Trophoblast cell (in vitro differentiated cells and primary cell): ENCODE data around the gene MAP4K3.

Experiments used
- DNase-seq, 2 donors: peaks; one replicate each; pipeline ENCODE4 v3.0.0-alpha.2; 2016
- H2AFZ ChIP-seq: 2 replicates; pipeline ENCODE4 v1.6.1; 2013; ENCODE audit warnings: low read length, moderate library complexity, mild to moderate bottlenecking; ENCODE audit not compliant: insufficient read depth, poor library complexity
- H2AK5ac ChIP-seq: 2 replicates; pipeline ENCODE4 v1.6.1; 2013; ENCODE audit warnings: mild to moderate bottlenecking, low read length
- H2BK120ac ChIP-seq: 2 replicates; pipeline ENCODE4 v1.6.1; 2013; ENCODE audit warnings: low read length, mild to moderate bottlenecking, moderate library complexity; ENCODE audit not compliant: insufficient read depth, poor library complexity
- H2BK12ac ChIP-seq: 2 replicates; pipeline ENCODE4 v1.6.1; 2013; ENCODE audit warnings: mild to moderate bottlenecking, low read length, moderate library complexity
- H2BK5ac ChIP-seq: 2 replicates; pipeline ENCODE4 v1.6.1; 2013; ENCODE audit warnings: low read length, low read depth, moderate library complexity, mild to moderate bottlenecking; ENCODE audit not compliant: poor library complexity
- H3K14ac ChIP-seq: 2 replicates; pipeline ENCODE4 v1.6.1; 2013; ENCODE audit warnings: mild to moderate bottlenecking, low read length
- H3K18ac ChIP-seq: 2 replicates; pipeline ENCODE4 v1.6.1; 2013; ENCODE audit warnings: mild to moderate bottlenecking, low read length
- H3K23ac ChIP-seq: 2 replicates; pipeline ENCODE4 v1.6.1; 2013; ENCODE audit warnings: low read length
- H3K27ac ChIP-seq: 2 replicates; pipeline ENCODE4 v1.5.1; 2013; ENCODE audit warnings: low read depth, mild to moderate bottlenecking, inconsistent platforms, low read length, moderate library complexity
- H3K27me3 ChIP-seq: 2 replicates; pipeline ENCODE4 v1.6.1; 2013; ENCODE audit warnings: inconsistent platforms, mild to moderate bottlenecking, low read length, moderate library complexity; ENCODE audit not compliant: insufficient read depth
- H3K36me3 ChIP-seq, 2 experiments: 1 replicate in 1 of 2; 2 replicates in 1 of 2; pipeline ENCODE4 v1.6.1; 2013; ENCODE audit warnings: low read length in 2 of 2, mild to moderate bottlenecking in 2 of 2, moderate library complexity in 1 of 2; ENCODE audit not compliant: insufficient read depth in 2 of 2, control insufficient read depth in 1 of 2
- H3K4ac ChIP-seq: 2 replicates; pipeline ENCODE4 v1.6.1; 2013; ENCODE audit warnings: low read depth, mild to moderate bottlenecking, low read length, moderate library complexity
- H3K4me1 ChIP-seq, 2 experiments: 1 replicate in 1 of 2; 2 replicates in 1 of 2; pipeline ENCODE4 v1.6.1; 2013; ENCODE audit warnings: low read length in 2 of 2, mild to moderate bottlenecking in 2 of 2, moderate library complexity in 1 of 2; ENCODE audit not compliant: insufficient read depth in 2 of 2, control insufficient read depth in 1 of 2
- H3K4me2 ChIP-seq: 2 replicates; pipeline ENCODE4 v1.6.1; 2013; ENCODE audit warnings: inconsistent platforms, mild to moderate bottlenecking, low read length, moderate library complexity
- H3K4me3 ChIP-seq: 2 replicates; pipeline ENCODE4 v1.5.1; 2013; ENCODE audit warnings: mild to moderate bottlenecking, low read depth, low read length, inconsistent platforms
- H3K79me1 ChIP-seq: one replicate; pipeline ENCODE4 v1.6.1; 2013; ENCODE audit warnings: low read length
- H3K79me2 ChIP-seq: 2 replicates; pipeline ENCODE4 v1.6.1; 2013; ENCODE audit warnings: low read length, mild to moderate bottlenecking; ENCODE audit not compliant: control insufficient read depth, insufficient read depth, poor library complexity
- H3K9ac ChIP-seq: 2 replicates; pipeline ENCODE4 v1.6.1; 2013; ENCODE audit warnings: mild to moderate bottlenecking, low read length
- H3K9me3 ChIP-seq: 2 replicates; pipeline ENCODE4 v1.6.1; 2013; ENCODE audit warnings: low read depth, mild to moderate bottlenecking, control low read depth, inconsistent platforms, low read length; ENCODE audit not compliant: insufficient read depth
- H4K12ac ChIP-seq: 2 replicates; pipeline ENCODE4 v1.6.1; 2013; ENCODE audit warnings: low read depth, mild to moderate bottlenecking, low read length, moderate library complexity
- H4K8ac ChIP-seq: 2 replicates; pipeline ENCODE4 v1.6.1; 2013; ENCODE audit warnings: low read depth, mild to moderate bottlenecking, low read length, moderate library complexity
- H4K91ac ChIP-seq: one replicate; pipeline ENCODE4 v1.6.1; 2013; ENCODE audit warnings: low read depth, mild to moderate bottlenecking, low read length, moderate library complexity
- WGBS: extraction: QIAGEN DNeasy Blood & Tissue Kit; methylation state at CpG from one replicate; pipeline ENCODE4 v1.1.7; 2013; ENCODE audit warnings: missing lambda C conversion rate; ENCODE audit not compliant: insufficient read length, insufficient coverage; ENCODE audit errors: extremely low coverage; 5-methylcytosine and 5-hydroxymethylcytosine counted together

MAP4K3 gene

GRCh38 chr2:39483534-39483933 is 46.4 kb upstream of the MAP4K3 start:
- WGBS: no CpG with 5 or more reads among the region's 3 CpGs
- Histone ChIP-seq H3K4ac (no peak overlapping the region), H2BK5ac (no peak overlapping the region), H4K8ac (no peak overlapping the region), H3K4me1 (peaks cover 8% of the 10 kb centered on the region in 2 experiments), H2AFZ (no peak overlapping the region), H2BK120ac (no peak overlapping the region), H2AK5ac (no peak overlapping the region), H3K23ac (no peak overlapping the region), H3K4me3 (no peak overlapping the region), H2BK12ac (no peak overlapping the region), H4K91ac (no peak overlapping the region), H3K9me3 (no peaks in the 10 kb centered on the region), H3K18ac (no peak overlapping the region), H3K27me3 (no peaks in the 10 kb centered on the region), H3K79me1 (peaks cover 2% of the 10 kb centered on the region), H4K12ac (no peak overlapping the region), H3K36me3 (no peaks in the 10 kb centered on the region), H3K9ac (no peak overlapping the region), H3K14ac (no peak overlapping the region), H3K27ac (no peak overlapping the region), H3K79me2 (no peaks in the 10 kb centered on the region), H3K4me2 (no peak overlapping the region)
- no peak for DNase-seq

- Histone ChIP-seq H2AFZ (no peak overlapping the region), H3K36me3 (no peaks in the 10 kb centered on the region), H3K4ac (no peak overlapping the region), H3K18ac (no peak overlapping the region), H2BK120ac (no peak overlapping the region), H3K4me1 (peaks cover 5 to 6% of the 10 kb centered on the region in 2 experiments), H3K79me1 (peaks cover 2% of the 10 kb centered on the region), H3K9me3 (no peaks in the 10 kb centered on the region), H3K27ac (no peak overlapping the region), H2AK5ac (no peak overlapping the region), H4K91ac (no peak overlapping the region), H4K8ac (no peak overlapping the region), H3K79me2 (no peaks in the 10 kb centered on the region), H2BK5ac (no peak overlapping the region), H2BK12ac (no peak overlapping the region), H3K4me3 (no peak overlapping the region), H3K27me3 (no peaks in the 10 kb centered on the region), H3K9ac (no peak overlapping the region), H3K23ac (no peak overlapping the region), H3K4me2 (no peak overlapping the region), H3K14ac (no peak overlapping the region), H4K12ac (no peak overlapping the region)
- no peak for DNase-seq
- no CpG with 5 or more reads among the region's 2 CpGs for whole genome bisulfite sequencing
These were observed 44.5 kb upstream of the MAP4K3 start for GRCh38 chr2:39481611-39482010.

- Histone ChIP-seq H2BK5ac (no peak overlapping the region), H4K12ac (no peak overlapping the region), H3K9me3 (no peaks in the 10 kb centered on the region), H3K9ac (no peak overlapping the region), H3K4me1 (no peaks in the 10 kb centered on the region), H3K27ac (no peak overlapping the region), H2AK5ac (no peak overlapping the region), H3K27me3 (no peaks in the 10 kb centered on the region), H4K8ac (no peak overlapping the region), H3K79me1 (no peaks in the 10 kb centered on the region), H2BK120ac (no peak overlapping the region), H3K36me3 (no peaks in the 10 kb centered on the region), H4K91ac (no peak overlapping the region), H3K4me3 (no peak overlapping the region), H3K14ac (no peak overlapping the region), H3K23ac (no peak overlapping the region), H3K4ac (no peak overlapping the region), H2BK12ac (no peak overlapping the region), H3K18ac (no peak overlapping the region), H3K79me2 (no peaks in the 10 kb centered on the region), H2AFZ (no peak overlapping the region), H3K4me2 (no peak overlapping the region)
- DNase-seq: no peak
- WGBS: no CpG with 5 or more reads among the region's 5 CpGs
These were observed 42.6 kb upstream of the MAP4K3 start for GRCh38 chr2:39479696-39480095.

GRCh38 chr2:39479053-39479670 is 42.1 kb upstream of the MAP4K3 start:
- Histone ChIP-seq H2BK12ac (no peak overlapping the region), H3K23ac (no peak overlapping the region), H3K4ac (no peak overlapping the region), H3K79me1 (no peaks in the 10 kb centered on the region), H3K4me2 (no peak overlapping the region), H3K18ac (no peak overlapping the region), H3K14ac (no peak overlapping the region), H4K8ac (no peak overlapping the region), H3K4me1 (no peaks in the 10 kb centered on the region), H2AK5ac (no peak overlapping the region), H3K9me3 (no peaks in the 10 kb centered on the region), H4K91ac (no peak overlapping the region), H2BK120ac (no peak overlapping the region), H4K12ac (no peak overlapping the region), H3K79me2 (no peaks in the 10 kb centered on the region), H2BK5ac (no peak overlapping the region), H3K36me3 (no peaks in the 10 kb centered on the region), H3K4me3 (no peak overlapping the region), H2AFZ (no peak overlapping the region), H3K27ac (no peak overlapping the region), H3K9ac (no peak overlapping the region), H3K27me3 (no peaks in the 10 kb centered on the region)
- no peak for DNase-seq
